AG10803 (cell line): Measurements from ENCODE around the gene CNTLN.
A peak's percentile ranks its signal among the peaks of the same experiment; 100 is the strongest.
"Not testable (repeated sequence)": the region's sequence is repeated elsewhere in the genome, so short reads cannot be mapped to it uniquely, and the experiment has no call there.

Source experiments
- DNase-seq: peaks from one replicate; pipeline ENCODE4 v3.0.0; 2010; ENCODE audit warnings: low read depth
- H3K4me3 ChIP-seq: 2 replicates; pipeline ENCODE4 v1.5.1; 2011; ENCODE audit warnings: mild to moderate bottlenecking, low read length, control low read depth
- TF ChIP-seq, protein P1 (sequence below): conservative IDR thresholded peaks from 2 replicates; pipeline ENCODE4 v1.5.1; 2011; ENCODE audit warnings: mild to moderate bottlenecking, low read length, control low read depth, inconsistent platforms

The CNTLN gene

DNA sequence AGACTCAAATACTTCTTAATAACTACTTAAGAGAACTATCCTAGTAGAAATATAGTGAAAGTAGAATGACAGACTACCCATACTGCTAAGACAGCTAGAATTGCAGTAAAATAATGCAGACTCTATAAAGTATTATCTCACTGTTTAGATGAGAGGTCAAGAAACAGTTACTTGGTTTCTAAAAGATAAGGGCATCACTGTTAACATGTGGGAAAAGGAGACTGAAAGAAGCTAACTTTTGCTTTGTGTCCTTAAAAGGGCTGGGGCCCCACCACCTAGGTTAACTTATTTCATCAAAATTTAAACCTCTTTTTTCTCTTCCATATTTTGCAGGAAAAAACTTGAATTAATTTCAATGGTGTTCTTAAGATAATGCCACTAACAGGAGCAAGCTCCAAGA lies 204.3 kb downstream of the CNTLN start:
- DNase-seq: no peak
- TF ChIP-seq, protein P1, sequence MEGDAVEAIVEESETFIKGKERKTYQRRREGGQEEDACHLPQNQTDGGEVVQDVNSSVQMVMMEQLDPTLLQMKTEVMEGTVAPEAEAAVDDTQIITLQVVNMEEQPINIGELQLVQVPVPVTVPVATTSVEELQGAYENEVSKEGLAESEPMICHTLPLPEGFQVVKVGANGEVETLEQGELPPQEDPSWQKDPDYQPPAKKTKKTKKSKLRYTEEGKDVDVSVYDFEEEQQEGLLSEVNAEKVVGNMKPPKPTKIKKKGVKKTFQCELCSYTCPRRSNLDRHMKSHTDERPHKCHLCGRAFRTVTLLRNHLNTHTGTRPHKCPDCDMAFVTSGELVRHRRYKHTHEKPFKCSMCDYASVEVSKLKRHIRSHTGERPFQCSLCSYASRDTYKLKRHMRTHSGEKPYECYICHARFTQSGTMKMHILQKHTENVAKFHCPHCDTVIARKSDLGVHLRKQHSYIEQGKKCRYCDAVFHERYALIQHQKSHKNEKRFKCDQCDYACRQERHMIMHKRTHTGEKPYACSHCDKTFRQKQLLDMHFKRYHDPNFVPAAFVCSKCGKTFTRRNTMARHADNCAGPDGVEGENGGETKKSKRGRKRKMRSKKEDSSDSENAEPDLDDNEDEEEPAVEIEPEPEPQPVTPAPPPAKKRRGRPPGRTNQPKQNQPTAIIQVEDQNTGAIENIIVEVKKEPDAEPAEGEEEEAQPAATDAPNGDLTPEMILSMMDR: no peak
- no peak overlapping the region for H3K4me3 ChIP-seq

DNA sequence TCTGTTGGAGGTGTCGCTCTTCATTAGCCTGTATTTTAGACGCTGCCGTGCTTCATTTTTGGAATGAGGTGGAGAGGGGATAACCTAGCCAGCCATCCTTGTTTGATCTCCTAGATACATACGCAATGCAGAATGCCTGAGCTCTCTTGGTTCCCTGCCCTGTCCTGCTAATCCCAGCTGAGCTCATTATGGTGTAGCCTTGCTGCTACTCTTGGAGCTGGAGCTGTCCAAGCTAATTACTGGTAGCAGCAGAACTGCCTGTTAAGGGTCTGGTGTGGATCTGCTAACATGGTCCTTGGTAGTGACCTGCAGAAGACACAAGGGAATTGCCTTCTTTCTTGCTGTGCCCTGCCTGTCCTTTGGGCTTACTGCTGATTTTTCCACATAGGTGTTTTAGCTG lies 207.9 kb downstream of the CNTLN start:
- TF ChIP-seq, protein P1: no peak
- DNase-seq: no peak
- no peak overlapping the region for H3K4me3 ChIP-seq

DNA sequence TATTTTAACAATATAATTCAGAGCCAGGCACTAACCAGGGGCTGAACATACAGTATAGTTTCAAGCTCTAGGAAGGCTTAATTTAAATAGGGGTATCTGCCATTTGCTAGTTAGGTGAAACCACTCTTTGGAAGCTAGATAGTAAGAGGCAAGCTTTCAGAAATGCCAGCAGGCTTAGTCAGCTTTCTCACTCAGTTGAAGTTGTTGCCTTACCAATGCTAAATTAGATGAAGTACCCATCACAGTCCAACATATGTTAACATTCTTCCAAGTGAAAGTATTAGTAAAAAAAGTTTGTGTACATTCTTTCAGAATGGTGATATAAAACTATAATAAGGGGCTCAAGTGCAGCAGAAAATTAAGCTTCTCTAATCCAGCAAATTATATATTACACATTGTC lies 215.0 kb downstream of the CNTLN start:
- TF ChIP-seq, protein P1: no peak
- H3K4me3 ChIP-seq: no peak overlapping the region
- DNase-seq: peak; percentile 70

DNA sequence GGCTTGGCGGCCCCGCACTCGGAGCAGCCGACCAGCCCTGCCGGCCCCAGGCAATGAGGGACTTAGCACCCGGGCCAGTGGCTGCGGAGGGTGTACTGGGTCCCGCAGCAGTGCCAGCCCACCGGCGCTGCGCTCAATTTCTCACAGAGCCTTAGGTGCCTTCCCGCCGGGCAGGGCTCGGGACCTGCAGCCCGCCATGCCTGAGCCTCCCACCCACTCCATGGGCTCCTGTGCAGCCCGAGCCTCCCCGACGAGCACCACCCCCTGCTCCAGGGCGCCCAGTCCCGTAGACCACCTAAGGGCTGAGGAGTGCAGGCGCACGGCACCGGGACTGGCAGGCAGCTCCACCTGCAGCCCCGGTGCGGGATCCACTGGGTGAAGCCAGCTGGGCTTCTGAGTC lies 219.2 kb downstream of the CNTLN start:
- H3K4me3 ChIP-seq, DNase-seq: not testable (repeated sequence)

DNA sequence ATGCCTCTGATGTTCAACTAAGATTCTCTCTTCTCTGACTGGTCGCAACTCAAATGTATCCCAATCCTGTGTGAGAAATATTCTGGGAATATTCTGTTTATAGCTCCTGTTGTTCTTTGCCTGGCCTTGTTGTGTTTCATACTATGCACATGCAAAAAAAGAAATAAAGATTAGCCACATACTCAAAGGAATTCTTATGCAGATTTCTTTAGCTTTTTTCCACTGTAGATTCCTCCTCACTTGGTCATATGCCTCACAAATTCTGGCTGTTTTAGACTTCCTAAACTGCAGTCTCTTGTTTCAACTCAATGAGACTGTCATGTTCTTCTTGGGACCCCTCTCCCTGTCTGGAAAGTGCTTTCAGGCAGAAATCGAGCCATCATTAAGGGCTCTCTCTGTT lies 226.5 kb downstream of the CNTLN start:
- no peak overlapping the region for H3K4me3 ChIP-seq
- TF ChIP-seq, protein P1: no peak
- no peak for DNase-seq

DNA sequence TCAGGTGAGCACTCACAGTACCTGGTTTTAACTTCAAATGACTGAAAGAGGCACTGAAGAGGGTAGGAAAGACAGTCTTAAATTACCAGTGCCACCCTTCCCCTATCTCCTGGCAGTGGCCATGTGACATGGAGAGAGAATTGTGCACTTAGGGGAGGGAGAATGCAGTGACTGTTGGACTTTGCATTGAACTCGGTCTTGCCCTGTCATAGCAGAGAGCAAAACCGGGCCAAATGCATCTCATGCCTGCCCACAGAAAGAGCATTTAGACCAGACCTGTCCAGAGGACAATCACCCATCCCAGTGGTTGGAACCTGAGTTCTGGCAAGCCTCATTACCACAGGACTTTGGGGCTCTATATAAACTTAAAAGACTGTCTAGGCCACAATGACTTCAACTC lies 232.2 kb downstream of the CNTLN start:
- no peak for DNase-seq
- H3K4me3 ChIP-seq: no peak overlapping the region
- TF ChIP-seq, protein P1: no peak

DNA sequence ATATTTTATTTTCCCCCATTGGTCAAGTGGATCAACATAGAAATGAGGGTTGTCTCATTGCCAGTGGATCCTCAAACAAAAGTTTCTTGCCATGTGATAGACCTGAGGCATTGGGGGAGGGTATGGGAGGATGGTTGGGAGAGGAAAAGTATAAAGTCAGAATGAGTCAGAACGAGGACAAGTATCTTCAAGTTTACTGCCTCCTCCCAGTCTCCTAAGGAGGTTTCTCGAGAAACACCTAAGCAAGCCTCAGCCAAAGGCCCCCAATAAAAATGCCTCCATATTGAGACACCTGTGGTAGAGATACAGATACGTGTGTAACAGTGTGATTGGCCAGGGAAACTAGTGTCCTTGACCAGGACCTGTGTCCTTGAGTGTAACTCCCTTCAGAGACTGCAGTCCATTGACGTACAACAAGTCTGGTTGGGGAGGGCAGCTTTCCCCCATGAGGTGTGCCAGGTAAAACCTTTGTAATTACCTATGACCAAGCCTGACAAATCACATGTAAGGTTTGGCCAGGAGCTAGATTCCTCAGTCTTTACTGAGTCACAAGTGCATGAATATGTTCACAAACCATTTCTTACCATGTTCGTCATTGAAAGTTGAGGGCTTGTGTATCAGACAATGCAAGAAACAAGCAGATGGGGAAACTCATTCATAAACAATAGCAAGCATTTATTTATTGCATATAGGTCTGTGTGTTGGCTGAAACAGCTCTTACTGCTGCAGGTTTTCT lies 245.5 kb downstream of the CNTLN start:
- TF ChIP-seq, protein P1: no peak
- no peak for DNase-seq
- H3K4me3 ChIP-seq: no peak overlapping the region

DNA sequence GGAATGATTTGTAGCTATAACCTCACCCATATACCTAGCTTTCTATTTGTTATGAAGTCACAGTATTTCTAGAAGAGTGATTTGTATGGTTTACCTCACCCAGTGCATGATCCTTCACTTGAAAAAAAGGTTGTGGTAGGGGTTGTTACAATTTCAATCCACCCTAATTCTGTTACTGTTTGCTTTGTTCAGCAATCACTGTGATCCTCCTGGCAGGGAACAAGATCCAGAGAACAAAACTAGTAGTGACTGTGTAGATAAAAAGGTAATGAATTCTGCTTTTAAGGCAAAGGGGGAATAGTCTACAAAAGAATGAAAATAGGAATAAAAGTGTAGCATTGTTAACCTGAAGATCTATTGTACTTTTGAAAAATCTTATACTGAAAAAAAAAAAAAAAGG lies 252.7 kb downstream of the CNTLN start:
- DNase-seq: no peak
- no peak overlapping the region for H3K4me3 ChIP-seq
- TF ChIP-seq, protein P1: no peak
